ENCODE data around the gene ANKRD34C.
A peak's percentile ranks its signal among the peaks of the same experiment; 100 is the strongest.

The ANKRD34C gene

DNA sequence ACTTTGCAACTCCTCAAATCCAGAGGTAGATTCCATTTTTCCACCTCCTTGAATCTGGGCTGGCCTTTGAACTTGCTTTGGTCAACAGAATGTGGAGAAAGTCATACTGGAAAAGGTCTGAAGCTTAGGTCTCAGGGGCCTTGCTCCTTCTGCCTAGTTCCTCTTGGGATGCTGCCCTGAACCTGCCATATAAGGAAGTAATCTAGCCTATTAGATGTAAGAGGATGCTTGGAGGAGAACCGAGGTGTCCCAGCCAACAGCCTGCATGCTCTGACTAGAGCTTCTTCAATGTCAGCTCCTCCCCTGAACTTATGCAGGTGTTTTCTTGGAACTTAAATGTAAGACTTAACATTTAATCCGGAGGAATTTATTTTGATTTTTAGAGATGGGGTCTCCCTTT is 26.4 kb downstream of the ANKRD34C start:
- no peak overlapping the region for H3K4me2 ChIP-seq (ENCODE audit: low read depth, low read length, poor library complexity, severe bottlenecking)
- H3K9ac ChIP-seq (ENCODE audit: low read depth, low read length, poor library complexity, severe bottlenecking), result no peak overlapping the region
- peaks cover 10% of the 10 kb centered on the region for H3K27me3 ChIP-seq (ENCODE audit: insufficient read depth, low read length, poor library complexity, severe bottlenecking)
- H3K4me1 ChIP-seq (ENCODE audit: insufficient read depth, low read length, poor library complexity, severe bottlenecking), result peaks cover 22% of the 10 kb centered on the region
- no peak overlapping the region for H3K4me3 ChIP-seq (ENCODE audit: low read length, poor library complexity, severe bottlenecking)
- no peaks in the 10 kb centered on the region for H4K20me1 ChIP-seq (ENCODE audit: insufficient read depth, low read length, poor library complexity, severe bottlenecking)
- no peaks in the 10 kb centered on the region for H3K9me3 ChIP-seq (ENCODE audit: insufficient read depth, low read depth, low read length)
- H3K9me2 ChIP-seq (replicated peaks; ENCODE audit: low read depth, low read length), result no peaks in the 10 kb centered on the region
- H3K36me3 ChIP-seq (ENCODE audit: insufficient read depth, low read length), result peaks cover 6% of the 10 kb centered on the region; the same call in 1 of the 2 replicates
- no peaks in the 10 kb centered on the region for H3F3A ChIP-seq (ENCODE audit: low read depth)
- no peak for TF ChIP-seq EZH2phosphoT487 (IDR thresholded peaks at IDR 0.05; ENCODE audit: borderline replicate concordance)
- TF ChIP-seq CTCF (conservative IDR thresholded peaks at IDR 0.05; ENCODE audit: low read length), result no peak
- peaks cover 29% of the 10 kb centered on the region for H3K79me2 ChIP-seq (ENCODE audit: insufficient read depth, low read length)
- no peak overlapping the region for H2AFZ ChIP-seq (ENCODE audit: low read length)

DNA sequence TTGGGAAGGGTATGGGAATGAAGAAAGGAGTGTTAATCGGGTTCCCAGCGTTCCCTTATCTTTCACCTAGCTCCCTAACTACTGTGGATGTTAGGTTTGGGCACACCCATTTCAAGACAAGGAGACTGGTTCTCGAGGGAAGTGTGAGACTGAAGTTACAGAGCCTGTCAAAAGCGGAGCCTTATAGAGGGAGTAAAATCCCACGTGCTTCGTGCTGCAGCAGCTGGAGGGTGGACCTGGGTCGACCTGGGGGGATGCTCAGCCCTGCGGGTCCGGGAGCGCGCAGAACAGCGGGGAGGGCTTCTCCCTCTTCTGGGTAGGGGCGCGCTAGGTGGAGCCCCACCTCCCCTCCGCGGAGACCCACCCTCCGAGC is 28.1 kb downstream of the ANKRD34C start:
- H3K79me2 ChIP-seq (ENCODE audit: insufficient read depth, low read length), result peaks cover 43% of the 10 kb centered on the region
- peaks cover 32% of the 10 kb centered on the region for H3K4me1 ChIP-seq (ENCODE audit: insufficient read depth, low read length, poor library complexity, severe bottlenecking)
- peaks cover 5% of the 10 kb centered on the region for H3K27me3 ChIP-seq (ENCODE audit: insufficient read depth, low read length, poor library complexity, severe bottlenecking)
- peak overlapping the region; percentile 67 for H3K4me3 ChIP-seq (ENCODE audit: low read length, poor library complexity, severe bottlenecking)
- no peaks in the 10 kb centered on the region for H3K9me2 ChIP-seq (replicated peaks; ENCODE audit: low read depth, low read length)
- no peak overlapping the region for H3K9ac ChIP-seq (ENCODE audit: low read depth, low read length, poor library complexity, severe bottlenecking)
- H2AFZ ChIP-seq (ENCODE audit: low read length), result peak overlapping the region; percentile 93
- H3K4me2 ChIP-seq (ENCODE audit: low read depth, low read length, poor library complexity, severe bottlenecking), result peak overlapping the region; percentile 69
- H4K20me1 ChIP-seq (ENCODE audit: insufficient read depth, low read length, poor library complexity, severe bottlenecking), result no peaks in the 10 kb centered on the region
- no peaks in the 10 kb centered on the region; the same call in 1 of the 2 replicates for H3K9me3 ChIP-seq (ENCODE audit: insufficient read depth, low read depth, low read length)
- TF ChIP-seq CTCF (conservative IDR thresholded peaks at IDR 0.05; ENCODE audit: low read length) (no peak), EZH2phosphoT487 (IDR thresholded peaks at IDR 0.05; ENCODE audit: borderline replicate concordance) (no peak)
- no peaks in the 10 kb centered on the region for H3F3A ChIP-seq (ENCODE audit: low read depth)
- peaks cover 15% of the 10 kb centered on the region; the same call in 1 of the 2 replicates for H3K36me3 ChIP-seq (ENCODE audit: insufficient read depth, low read length)

GRCh38 chr15:79310985-79311900 is 28.7 kb downstream of the ANKRD34C start, which contains the start of gene TMED3:
Gene TMED3 (plus strand): TSS chr15:79311112. CDS start chr15:79311250, 138 bp downstream.
- H3K27me3 ChIP-seq (ENCODE audit: insufficient read depth, low read length, poor library complexity, severe bottlenecking), result peaks cover 5% of the 10 kb centered on the region
- peak within 1 kb of the TSS; percentile 99 for H3K4me3 ChIP-seq (ENCODE audit: low read length, poor library complexity, severe bottlenecking)
- H4K20me1 ChIP-seq (ENCODE audit: insufficient read depth, low read length, poor library complexity, severe bottlenecking), result no peaks in the 10 kb centered on the region
- no peaks in the 10 kb centered on the region for H3K9me2 ChIP-seq (replicated peaks; ENCODE audit: low read depth, low read length)
- peak within 1 kb of the TSS; percentile 98 for H3K9ac ChIP-seq (ENCODE audit: low read depth, low read length, poor library complexity, severe bottlenecking)
- H3K36me3 ChIP-seq (ENCODE audit: insufficient read depth, low read length), result peaks cover 22% of the 10 kb centered on the region; the same call in 1 of the 2 replicates
- peaks cover 50% of the 10 kb centered on the region for H3K79me2 ChIP-seq (ENCODE audit: insufficient read depth, low read length)
- no peaks in the 10 kb centered on the region; the same call in 1 of the 2 replicates for H3K9me3 ChIP-seq (ENCODE audit: insufficient read depth, low read depth, low read length)
- TF ChIP-seq CTCF (conservative IDR thresholded peaks at IDR 0.05; ENCODE audit: low read length) (peak; percentile 46), EZH2phosphoT487 (IDR thresholded peaks at IDR 0.05; ENCODE audit: borderline replicate concordance) (no peak)
- H3F3A ChIP-seq (ENCODE audit: low read depth), result no peaks in the 10 kb centered on the region
- peak within 1 kb of the TSS; percentile 97 for H2AFZ ChIP-seq (ENCODE audit: low read length)
- H3K4me1 ChIP-seq (ENCODE audit: insufficient read depth, low read length, poor library complexity, severe bottlenecking), result peaks cover 39% of the 10 kb centered on the region
- H3K4me2 ChIP-seq (ENCODE audit: low read depth, low read length, poor library complexity, severe bottlenecking), result peak within 1 kb of the TSS; percentile 96

Measured in Loucy (cell line).